HEK293T (cell line): ENCODE results near the gene MARK4.

Source experiments
- CTCF ChIA-PET: fragments of 350-600 bp; formaldehyde crosslinking; extraction: SDS; loops from one replicate; lab custom pipeline; 2021; ENCODE audit warnings: antibody characterized with exemption, inconsistent platforms; lab: Yijun Ruan, JAX
- POLR2A ChIA-PET: fragments of 350-600 bp; formaldehyde crosslinking; extraction: SDS; loops from one replicate; lab custom pipeline; 2020; ENCODE audit warnings: antibody characterized with exemption, inconsistent platforms; lab: Yijun Ruan, JAX
- DNase-seq: peaks from one replicate; pipeline ENCODE4 v3.0.0; 2012; ENCODE audit warnings: mixed read lengths; ENCODE audit errors: extremely low spot score
- ARNT ChIP-seq: fragments of 450-650 bp; IDR thresholded peaks from 2 replicates; pipeline ENCODE4 v1.6.1; 2017; ENCODE audit warnings: mild to moderate bottlenecking
- BHLHE40 ChIP-seq: fragments of 450-650 bp; IDR thresholded peaks from 2 replicates; pipeline ENCODE4 v1.6.1; 2016; ENCODE audit warnings: mild to moderate bottlenecking, moderate library complexity, borderline replicate concordance
- CTBP1 ChIP-seq: fragments of 450-650 bp; IDR thresholded peaks from 2 replicates; pipeline ENCODE4 v1.6.1; 2016; ENCODE audit warnings: borderline replicate concordance
- ELF4 ChIP-seq: fragments of 450-650 bp; IDR thresholded peaks from 2 replicates; pipeline ENCODE4 v1.6.1; 2017; ENCODE audit warnings: antibody characterized with exemption
- FOXA1 ChIP-seq: fragments of 450-650 bp; IDR thresholded peaks from 2 replicates; pipeline ENCODE4 v1.6.1; 2016; ENCODE audit warnings: mild to moderate bottlenecking
- FOXK2 ChIP-seq: fragments of 450-650 bp; IDR thresholded peaks from 2 replicates; pipeline ENCODE4 v1.6.1; 2016; ENCODE audit warnings: mild to moderate bottlenecking
- FOXM1 ChIP-seq: fragments of 450-650 bp; IDR thresholded peaks from 2 replicates; pipeline ENCODE4 v1.6.1; 2017; ENCODE audit warnings: mild to moderate bottlenecking, borderline replicate concordance
- HDGF ChIP-seq: fragments of 450-650 bp; IDR thresholded peaks from 2 replicates; pipeline ENCODE4 v1.6.1; 2017; ENCODE audit warnings: antibody characterized with exemption, borderline replicate concordance
- L3MBTL2 ChIP-seq: fragments of 450-650 bp; conservative IDR thresholded peaks from 2 replicates; pipeline ENCODE4 v1.6.1; 2016; ENCODE audit warnings: mild to moderate bottlenecking
- LEF1 ChIP-seq: fragments of 450-650 bp; IDR thresholded peaks from 2 replicates; pipeline ENCODE4 v1.6.1; 2017; ENCODE audit warnings: mild to moderate bottlenecking, borderline replicate concordance
- NFRKB ChIP-seq: fragments of 450-650 bp; IDR thresholded peaks from 2 replicates; pipeline ENCODE4 v1.6.1; 2016; ENCODE audit warnings: mild to moderate bottlenecking, moderate library complexity
- PKNOX1 ChIP-seq: fragments of 450-650 bp; IDR thresholded peaks from 2 replicates; pipeline ENCODE4 v1.6.1; 2016
- SP1 ChIP-seq: fragments of 450-650 bp; IDR thresholded peaks from 2 replicates; pipeline ENCODE4 v1.6.1; 2017
- SUZ12 ChIP-seq: fragments of 450-650 bp; IDR thresholded peaks from 2 replicates; pipeline ENCODE4 v1.6.1; 2016; ENCODE audit warnings: mild to moderate bottlenecking
- TARDBP ChIP-seq: fragments of 450-650 bp; IDR thresholded peaks from 2 replicates; pipeline ENCODE4 v1.6.1; 2016
- ZNF384 ChIP-seq: fragments of 450-650 bp; IDR thresholded peaks from 2 replicates; pipeline ENCODE4 v1.6.1; 2016

MARK4 gene

DNA sequence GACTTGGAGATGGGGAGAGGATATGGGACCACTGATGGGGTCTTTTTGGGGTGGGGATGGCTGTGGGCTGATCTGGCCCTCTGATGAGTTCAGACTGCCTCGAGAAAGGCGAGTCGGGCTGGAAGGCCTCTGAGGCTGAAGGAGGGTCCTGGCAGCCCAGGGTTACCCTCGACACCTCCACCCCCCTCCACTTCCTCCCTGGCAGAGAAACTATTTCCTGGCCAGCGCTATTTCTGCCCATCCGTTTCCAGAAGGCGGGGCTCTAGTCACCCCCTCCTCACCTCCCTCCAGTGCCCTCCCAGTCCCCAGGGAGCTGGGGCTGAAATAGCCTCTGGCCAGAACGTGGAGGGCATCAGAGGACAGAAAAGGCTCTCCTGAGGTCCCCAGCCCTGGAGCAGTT, 15.6 kb upstream of the MARK4 start:
- ChIA-PET CTCF (no interaction called here), POLR2A (no interaction called here)
- DNase-seq, result no peak
- no peak for TF ChIP-seq HDGF
- TF ChIP-seq ZNF384, result no peak
- TF ChIP-seq LEF1, result no peak
- TF ChIP-seq FOXA1, result no peak
- TF ChIP-seq L3MBTL2, result no peak
- TF ChIP-seq NFRKB, result no peak
- no peak for TF ChIP-seq SUZ12
- TF ChIP-seq PKNOX1, result no peak
- no peak for TF ChIP-seq FOXM1
- TF ChIP-seq ELF4, result no peak
- TF ChIP-seq BHLHE40, result no peak
- no peak for TF ChIP-seq TARDBP
- no peak for TF ChIP-seq CTBP1
- TF ChIP-seq SP1, result no peak
- no peak for TF ChIP-seq FOXK2
- no peak for TF ChIP-seq ARNT

- ChIA-PET CTCF (interaction anchor here (1.2 kb wide), 1 partner anchor 10 kb away, joined by 5 read pairs; no protein-coding TSS in a partner anchor), POLR2A (interaction anchor here (1.0 kb wide), 1 partner anchor 200 kb away, joined by 3 read pairs; the partner anchor contains the start of gene CLASRP)
- DNase-seq, result no peak
- TF ChIP-seq FOXM1 (no peak), PKNOX1 (no peak), LEF1 (no peak), SUZ12 (no peak)
These were observed 12.5 kb upstream of the MARK4 start for GRCh38 chr19:45238556-45238955.

DNA sequence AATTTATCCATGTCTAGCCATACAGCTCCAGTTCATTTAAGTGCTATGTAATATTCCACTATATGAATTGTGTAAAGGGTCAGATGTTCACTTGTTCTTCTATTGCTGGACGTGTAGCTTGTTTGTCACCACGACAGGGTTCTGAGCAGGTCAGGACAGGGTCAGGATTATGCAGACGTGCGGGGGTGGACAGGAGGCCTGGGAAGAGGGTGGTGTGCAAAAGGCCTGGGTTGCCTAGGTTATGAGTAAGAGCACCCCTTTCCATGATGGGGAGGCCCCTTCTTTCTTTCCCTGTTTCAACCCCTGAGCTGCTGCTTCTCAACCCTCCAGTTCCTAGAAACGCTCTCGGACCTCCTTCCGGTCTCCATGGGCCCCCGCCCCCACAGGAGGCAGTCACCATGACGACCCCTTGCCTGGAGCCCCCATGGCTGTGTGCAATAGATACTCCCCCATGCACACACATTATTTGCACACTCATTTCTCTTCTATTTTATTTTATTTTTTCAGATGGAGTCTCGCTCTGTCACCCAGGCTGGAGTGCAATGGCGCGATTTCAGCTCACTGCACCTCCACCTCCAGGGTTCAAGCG, 7.8 kb upstream of the MARK4 start:
- POLR2A ChIA-PET, result no interaction called here
- DNase-seq, result no peak
- no peak for TF ChIP-seq HDGF
- TF ChIP-seq BHLHE40, result no peak
- no peak for TF ChIP-seq FOXK2
- no peak for TF ChIP-seq SUZ12
- TF ChIP-seq CTBP1, result no peak
- TF ChIP-seq FOXM1, result no peak
- TF ChIP-seq SP1, result no peak
- TF ChIP-seq ELF4, result no peak
- no peak for TF ChIP-seq LEF1
- TF ChIP-seq PKNOX1, result no peak
- no peak for TF ChIP-seq NFRKB
- TF ChIP-seq L3MBTL2, result no peak
- no peak for TF ChIP-seq ZNF384
- TF ChIP-seq ARNT, result no peak
- no peak for TF ChIP-seq FOXA1
- TF ChIP-seq TARDBP, result no peak
- CTCF ChIA-PET, result no interaction called here

- no peak for TF ChIP-seq ELF4
- ChIA-PET POLR2A (no interaction called here), CTCF (no interaction called here)
These were observed 6.8 kb upstream of the MARK4 start for GRCh38 chr19:45244133-45244794.

GRCh38 chr19:45245334-45245787, 5.7 kb upstream of the MARK4 start, which contains the start of gene EXOC3L2:
Gene EXOC3L2, minus strand, starts transcription at chr19:45245407. Its CDS starts 6,362 bp downstream, at chr19:45239045.
- no peak for DNase-seq
- ChIA-PET CTCF (no interaction called here), POLR2A (no interaction called here)
- TF ChIP-seq ZNF384 (no peak), TARDBP (no peak), ELF4 (no peak), SP1 (no peak), BHLHE40 (no peak), CTBP1 (no peak), NFRKB (no peak), LEF1 (no peak), PKNOX1 (no peak), FOXM1 (no peak), HDGF (no peak), L3MBTL2 (no peak), SUZ12 (no peak), ARNT (no peak), FOXK2 (no peak), FOXA1 (no peak)

More at GRCh38 chr19:45244133-45244794, 6.8 kb upstream of the MARK4 start:
- no peak for DNase-seq

DNA sequence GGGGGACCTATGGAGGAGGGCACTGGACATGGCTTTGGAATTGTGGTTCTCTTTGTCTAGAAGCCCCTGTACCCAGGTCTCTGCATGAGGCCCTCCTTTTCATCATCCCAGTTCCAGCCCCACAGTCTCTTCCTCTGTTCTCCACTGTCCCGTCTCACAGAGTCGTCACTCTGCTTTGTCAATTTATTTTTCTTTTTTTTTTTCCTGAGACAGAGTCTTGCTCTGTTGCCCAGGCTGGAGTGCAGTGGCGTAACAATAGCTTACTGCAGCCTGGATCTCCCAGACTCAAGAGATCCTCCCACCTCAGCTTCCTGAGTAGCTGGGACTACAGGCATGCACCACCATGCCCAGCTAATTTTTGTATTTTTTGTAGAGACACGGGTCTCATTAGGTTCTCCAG, 5.2 kb upstream of the MARK4 start:
- ChIA-PET POLR2A (no interaction called here), CTCF (no interaction called here)
- TF ChIP-seq SP1 (no peak), ELF4 (no peak), CTBP1 (no peak), BHLHE40 (no peak), LEF1 (no peak), SUZ12 (no peak), PKNOX1 (no peak), ZNF384 (no peak), FOXA1 (no peak), HDGF (no peak), L3MBTL2 (no peak), FOXM1 (no peak), FOXK2 (no peak), NFRKB (no peak), TARDBP (no peak)
- no peak for DNase-seq
